Body of pancreas (tissue), 4 donors: ENCODE data around the gene CSNK2A3. TPM values are rescaled to one million over a fixed set of nuclear protein-coding genes. Genes with fewer than 3 reads are reported as not detected.

Experiments
- ATAC-seq: fragments of 150-250 bp; one replicate; pipeline ENCODE4 v1.9.1; 2016
- DNase-seq, 4 donors: peaks; one replicate each; pipeline ENCODE4 v3.0.0-alpha.2; 2019
- H3K27ac ChIP-seq, 4 donors: fragments of 200-600 bp; sonication (generic); 1 replicate in 3 of 4; 2 replicates in 1 of 4; pipeline versions ENCODE4 v1.5.1 to v1.6.1; 2016 to 2019; ENCODE audit warnings: mild to moderate bottlenecking in 1 of 4, mixed read lengths in 1 of 4, moderate library complexity in 1 of 4
- H3K27me3 ChIP-seq, 2 donors: fragments of 200-600 bp; sonication (generic); one replicate each; pipeline ENCODE4 v1.6.0; 2016; ENCODE audit warnings: mild to moderate bottlenecking in 1 of 2
- H3K36me3 ChIP-seq, 2 donors: fragments of 200-600 bp; sonication (generic); replicated peaks in 1 of 2; 2 replicates each; pipeline ENCODE4 v1.5.1; 2016; ENCODE audit warnings: low read depth in 2 of 2; ENCODE audit not compliant: insufficient read depth in 1 of 2
- H3K4me1 ChIP-seq: fragments of 200-600 bp; sonication (generic); one replicate; pipeline ENCODE4 v1.6.0; 2016
- H3K4me3 ChIP-seq, 2 donors: fragments of 200-600 bp; sonication (generic); 1 replicate in 1 of 2; 2 replicates in 1 of 2; pipeline ENCODE4 v1.5.1; 2016 to 2019
- H3K9me3 ChIP-seq, 3 donors: fragments of 200-600 bp; sonication (generic); 1 replicate in 2 of 3; 2 replicates in 1 of 3; pipeline ENCODE4 v1.5.1; 2016
- POLR2A ChIP-seq, 3 donors: fragments of 450-650 bp; IDR thresholded peaks; one replicate each; pipeline ENCODE4 v1.6.1; 2016; ENCODE audit warnings: antibody characterized with exemption in 3 of 3, mild to moderate bottlenecking in 2 of 3
- WGBS, 2 donors: methylation state at CpG; one replicate each; pipeline ENCODE4 v1.1.5; 2017; 5-methylcytosine and 5-hydroxymethylcytosine counted together
- intact Hi-C: fragments of 100-400 bp; cut with DNase I; formaldehyde crosslinking; loops from one replicate; pipeline ENCODE4 v1.15.1; 2023
- total RNA-seq, 2 donors: library from RNA; depleted of rRNA; stranded (reverse); fragments of >200 nt; gene quantifications; one replicate each; pipeline ENCODE4 v1.1.0, GENCODE V29; 2016
- TF ChIP-seq, protein P1 (sequence below), 7 experiments: fragments of 450-650 bp in 4 of 7; fragments of 200-600 bp in 3 of 7; sonication (generic) in 3 of 7; IDR thresholded peaks; one replicate each; pipeline ENCODE4 v1.5.1; 2016 to 2019; ENCODE audit warnings: antibody characterized with exemption in 7 of 7

Gene CSNK2A3
- total RNA-seq, 2 donors from 2014 or later, result 0.78 TPM; not detected in 1

DNA sequence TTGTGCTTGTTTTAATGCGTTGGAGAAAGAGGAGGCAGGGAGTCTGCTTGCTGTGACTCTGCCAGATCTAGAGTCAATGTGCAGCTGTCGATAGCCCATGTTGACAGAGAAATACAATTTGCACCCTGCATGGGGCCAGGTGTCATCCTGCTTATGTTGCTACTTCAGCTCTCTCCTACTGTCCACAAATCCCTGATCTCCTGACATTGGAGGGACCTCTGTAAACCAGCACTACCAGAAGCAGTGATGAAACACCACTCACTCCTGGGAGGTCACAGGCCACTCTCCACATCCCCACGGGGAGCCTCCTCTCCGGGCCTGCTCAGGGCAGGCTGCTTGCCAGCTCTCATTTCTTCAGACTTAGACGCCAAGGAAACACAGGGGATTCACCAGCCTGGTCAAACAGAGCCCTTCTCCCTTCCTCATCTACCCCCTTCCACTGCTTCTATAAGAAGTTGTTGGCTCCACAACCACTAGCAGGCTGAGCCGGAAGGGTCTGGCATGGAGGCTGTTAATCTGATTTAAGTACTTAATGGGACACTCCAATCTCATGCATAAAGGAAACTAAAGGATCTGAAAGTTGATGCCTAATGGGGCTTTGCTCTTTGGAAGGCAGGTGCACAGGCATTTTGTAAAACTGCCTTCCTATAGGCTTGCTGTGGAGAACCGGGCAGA, 29.9 kb upstream of the CSNK2A3 start:
- no peaks in the 10 kb centered on the region for H3K4me1 ChIP-seq
- WGBS, 2 donors, result 73% methylated on average over 7 of the region's 7 CpGs
- no peak for DNase-seq
- H3K27me3 ChIP-seq, result no peaks in the 10 kb centered on the region
- no peaks in the 10 kb centered on the region for H3K36me3 ChIP-seq
- intact Hi-C loops, result no loop called here
- H3K4me3 ChIP-seq, result no peak overlapping the region
- no peak overlapping the region for H3K27ac ChIP-seq
- H3K9me3 ChIP-seq, result no peaks in the 10 kb centered on the region
- no peak for ATAC-seq
- no peak for TF ChIP-seq POLR2A (IDR thresholded peaks at IDR 0.05)
- TF ChIP-seq, protein P1, sequence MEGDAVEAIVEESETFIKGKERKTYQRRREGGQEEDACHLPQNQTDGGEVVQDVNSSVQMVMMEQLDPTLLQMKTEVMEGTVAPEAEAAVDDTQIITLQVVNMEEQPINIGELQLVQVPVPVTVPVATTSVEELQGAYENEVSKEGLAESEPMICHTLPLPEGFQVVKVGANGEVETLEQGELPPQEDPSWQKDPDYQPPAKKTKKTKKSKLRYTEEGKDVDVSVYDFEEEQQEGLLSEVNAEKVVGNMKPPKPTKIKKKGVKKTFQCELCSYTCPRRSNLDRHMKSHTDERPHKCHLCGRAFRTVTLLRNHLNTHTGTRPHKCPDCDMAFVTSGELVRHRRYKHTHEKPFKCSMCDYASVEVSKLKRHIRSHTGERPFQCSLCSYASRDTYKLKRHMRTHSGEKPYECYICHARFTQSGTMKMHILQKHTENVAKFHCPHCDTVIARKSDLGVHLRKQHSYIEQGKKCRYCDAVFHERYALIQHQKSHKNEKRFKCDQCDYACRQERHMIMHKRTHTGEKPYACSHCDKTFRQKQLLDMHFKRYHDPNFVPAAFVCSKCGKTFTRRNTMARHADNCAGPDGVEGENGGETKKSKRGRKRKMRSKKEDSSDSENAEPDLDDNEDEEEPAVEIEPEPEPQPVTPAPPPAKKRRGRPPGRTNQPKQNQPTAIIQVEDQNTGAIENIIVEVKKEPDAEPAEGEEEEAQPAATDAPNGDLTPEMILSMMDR (IDR thresholded peaks at IDR 0.05), result no peak

DNA sequence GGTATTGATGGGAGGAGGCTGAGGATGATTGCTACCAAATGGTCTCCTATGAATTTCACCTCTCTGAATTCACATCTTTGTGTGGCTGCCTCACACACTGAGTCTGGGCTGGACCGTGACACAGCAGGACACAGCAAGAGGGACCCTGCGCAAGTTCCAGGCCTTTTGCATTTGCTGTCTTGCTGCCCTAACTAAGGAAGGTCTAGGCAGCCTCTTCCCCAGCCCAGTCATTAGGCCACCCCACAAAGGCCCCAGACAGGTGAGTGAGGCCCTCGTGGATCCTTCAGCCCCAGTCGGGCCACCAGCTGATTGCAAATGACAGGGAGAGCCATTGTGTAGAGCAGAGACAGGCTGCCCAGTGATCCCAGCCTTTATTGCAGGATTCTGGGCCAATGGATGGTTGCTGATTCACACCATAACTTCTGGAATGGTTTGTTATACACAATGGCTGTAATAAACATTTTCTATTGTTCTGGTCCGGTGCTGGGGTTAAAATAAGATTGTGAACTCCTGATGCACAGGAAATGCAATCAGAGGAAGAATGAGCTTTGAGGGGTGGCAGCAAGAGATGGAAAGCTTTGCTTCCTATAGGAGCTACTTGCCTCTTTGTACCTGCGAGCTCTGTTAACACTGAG, 28.5 kb upstream of the CSNK2A3 start:
- TF ChIP-seq, protein P1 (IDR thresholded peaks at IDR 0.05), result no peak
- H3K4me1 ChIP-seq, result no peaks in the 10 kb centered on the region
- DNase-seq (no peak), ATAC-seq (no peak)
- H3K36me3 ChIP-seq, result no peaks in the 10 kb centered on the region
- H3K27me3 ChIP-seq, result no peaks in the 10 kb centered on the region
- WGBS, 2 donors, result 69 to 83% methylated on average over 5 to 6 of the region's 6 CpGs
- no peak overlapping the region for H3K27ac ChIP-seq
- no peaks in the 10 kb centered on the region for H3K9me3 ChIP-seq
- H3K4me3 ChIP-seq, result no peak overlapping the region
- intact Hi-C loops, result no loop called here

DNA sequence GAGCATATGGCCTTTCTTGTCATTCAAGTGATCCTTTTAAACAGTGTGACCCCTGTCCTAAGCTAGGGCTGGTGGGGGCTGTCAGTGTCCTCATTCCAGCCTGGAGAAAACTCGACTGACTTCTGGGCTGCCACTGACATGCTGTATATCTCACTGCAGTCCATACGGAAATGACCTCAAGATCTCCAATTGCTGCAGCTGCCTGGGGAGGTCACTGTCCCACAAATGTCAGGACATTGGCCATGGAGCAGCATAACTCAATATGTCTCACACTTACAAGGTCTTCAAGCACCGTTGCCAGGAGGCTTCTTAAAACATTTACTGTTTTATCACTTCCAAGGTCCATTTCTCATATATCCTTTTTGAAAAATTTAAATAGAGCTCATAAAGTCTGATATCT, 27.8 kb upstream of the CSNK2A3 start:
- Histone ChIP-seq H3K4me3 (no peak overlapping the region), H3K9me3 (no peaks in the 10 kb centered on the region), H3K36me3 (no peaks in the 10 kb centered on the region), H3K27me3 (no peaks in the 10 kb centered on the region), H3K27ac (no peak overlapping the region), H3K4me1 (no peaks in the 10 kb centered on the region)
- TF ChIP-seq POLR2A (IDR thresholded peaks at IDR 0.05), result no peak
- TF ChIP-seq, protein P1 (IDR thresholded peaks at IDR 0.05), result no peak
- 31 to 40% methylated on average over 3 of the region's 3 CpGs for WGBS, 2 donors
- DNase-seq (no peak), ATAC-seq (no peak)
- intact Hi-C loops, result no loop called here

DNA sequence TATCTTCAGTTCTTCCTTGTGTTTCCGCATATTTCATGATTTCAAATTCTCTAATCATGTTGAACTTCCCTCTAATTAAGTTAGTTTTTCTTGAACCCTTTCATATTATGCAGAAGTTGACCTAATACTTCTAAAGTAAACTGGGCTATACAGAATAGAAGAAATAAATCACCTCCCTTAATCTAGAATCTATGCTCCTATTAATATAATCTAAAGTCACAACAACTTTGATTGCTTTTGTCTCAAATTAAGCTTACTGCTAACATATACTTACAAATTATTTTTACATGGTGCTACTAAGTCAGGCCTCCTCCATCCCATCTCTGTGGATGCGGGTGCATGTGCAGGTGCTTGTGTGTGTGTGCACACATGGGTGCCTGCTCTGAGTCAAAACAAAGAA, 27.3 kb upstream of the CSNK2A3 start:
- intact Hi-C loops, result no loop called here
- 81% methylated on average over 2 of the region's 2 CpGs for WGBS, 2 donors
- DNase-seq (no peak), ATAC-seq (no peak)
- TF ChIP-seq, protein P1 (IDR thresholded peaks at IDR 0.05), result no peak
- no peak for TF ChIP-seq POLR2A (IDR thresholded peaks at IDR 0.05)
- Histone ChIP-seq H3K9me3 (no peaks in the 10 kb centered on the region), H3K4me3 (no peak overlapping the region), H3K36me3 (no peaks in the 10 kb centered on the region), H3K4me1 (no peaks in the 10 kb centered on the region), H3K27ac (no peak overlapping the region), H3K27me3 (no peaks in the 10 kb centered on the region)

DNA sequence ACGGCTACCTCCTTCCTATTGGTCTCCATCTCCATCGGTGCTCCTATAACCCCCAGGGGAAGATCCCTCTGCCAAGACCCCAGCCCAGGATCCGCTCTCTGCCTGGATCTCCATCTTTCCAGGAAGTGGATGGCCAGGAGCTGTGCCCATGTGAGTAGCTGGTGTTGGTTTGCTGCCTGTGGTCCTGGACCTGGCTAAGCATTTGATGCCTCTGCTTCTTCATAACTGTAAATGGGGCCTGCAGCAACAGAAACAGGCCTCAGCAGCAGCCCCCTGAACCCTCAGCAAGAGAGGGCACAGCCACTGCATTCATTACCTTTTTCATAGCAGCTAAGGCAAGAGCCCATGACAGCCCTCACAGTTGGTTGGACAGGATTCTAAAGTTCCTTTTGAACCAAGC, 26.6 kb upstream of the CSNK2A3 start:
- intact Hi-C loops, result no loop called here
- 89 to 95% methylated on average over 2 to 3 of the region's 3 CpGs for WGBS, 2 donors
- H3K9me3 ChIP-seq, result no peaks in the 10 kb centered on the region
- DNase-seq, result no peak
- TF ChIP-seq, protein P1 (IDR thresholded peaks at IDR 0.05), result no peak
- no peak for TF ChIP-seq POLR2A (IDR thresholded peaks at IDR 0.05)
- no peaks in the 10 kb centered on the region for H3K36me3 ChIP-seq
- ATAC-seq, result no peak
- H3K4me1 ChIP-seq, result no peaks in the 10 kb centered on the region
- no peaks in the 10 kb centered on the region for H3K27me3 ChIP-seq
- no peak overlapping the region for H3K27ac ChIP-seq
- H3K4me3 ChIP-seq, result no peak overlapping the region
